ENCODE results near the gene ZBTB22.
"Not testable (repeated sequence)": the region's sequence is repeated elsewhere in the genome, so short reads cannot be mapped to it uniquely, and the experiment has no call there.

The ZBTB22 gene

GRCh38 chr6:33317669-33318425 lies at the start of gene ZBTB22:
ZBTB22 (minus strand) TSS chr6:33317744; CDS start chr6:33316916, 828 bp downstream.
- DNase-seq = peak; percentile 98

- no peak for DNase-seq
Observed at GRCh38 chr6:33367009-33367714, 49.6 kb upstream of the ZBTB22 start.

- DNase-seq = not testable (repeated sequence)
Observed at GRCh38 chr6:33365206-33365971, 47.8 kb upstream of the ZBTB22 start.

GRCh38 chr6:33364475-33365205 lies 47.1 kb upstream of the ZBTB22 start:
- DNase-seq = peak; percentile 14

GRCh38 chr6:33363486-33363885 lies 45.9 kb upstream of the ZBTB22 start:
- not testable (repeated sequence) for DNase-seq

- DNase-seq = no peak
Observed at GRCh38 chr6:33359331-33359730, 41.8 kb upstream of the ZBTB22 start.

- DNase-seq = not testable (repeated sequence)
Observed at GRCh38 chr6:33357160-33357871, 39.8 kb upstream of the ZBTB22 start.

GRCh38 chr6:33356295-33356694 lies 38.8 kb upstream of the ZBTB22 start:
- no peak for DNase-seq

GRCh38 chr6:33355860-33356259 lies 38.3 kb upstream of the ZBTB22 start:
- not testable (repeated sequence) for DNase-seq

GRCh38 chr6:33347816-33348215 lies 30.3 kb upstream of the ZBTB22 start:
- DNase-seq = no peak

GRCh38 chr6:33346972-33347371 lies 29.4 kb upstream of the ZBTB22 start:
- not testable (repeated sequence) for DNase-seq

- peak; percentile 72 for DNase-seq
Observed at GRCh38 chr6:33344701-33345697, 27.5 kb upstream of the ZBTB22 start.

- no peak for DNase-seq
Observed at GRCh38 chr6:33343953-33344611, 26.5 kb upstream of the ZBTB22 start.

GRCh38 chr6:33343606-33343952 lies 26.0 kb upstream of the ZBTB22 start:
- DNase-seq = not testable (repeated sequence)

- no peak for DNase-seq
Observed at GRCh38 chr6:33339193-33339592, 21.6 kb upstream of the ZBTB22 start.

GRCh38 chr6:33336495-33336894 lies 19.0 kb upstream of the ZBTB22 start:
- no peak for DNase-seq

GRCh38 chr6:33335916-33336315 lies 18.4 kb upstream of the ZBTB22 start:
- DNase-seq = no peak

GRCh38 chr6:33333666-33334065 lies 16.1 kb upstream of the ZBTB22 start:
- no peak for DNase-seq

- DNase-seq = no peak
Observed at GRCh38 chr6:33330736-33331135, 13.2 kb upstream of the ZBTB22 start.

- DNase-seq = no peak
Observed at GRCh38 chr6:33329058-33329457, 11.5 kb upstream of the ZBTB22 start.

Data from NCI-H345 (cell line).